Activated CD4-positive, CD25-positive, alpha-beta regulatory T cell treated with anti-CD3 and anti-CD28 coated beads, Interleukin-2, amount 50 U/mL, for 72 hours (primary cell): ENCODE measurements around the gene SHANK3.

Experiments
- DNase-seq: peaks from one replicate; pipeline ENCODE4 v3.0.0; 2021

The SHANK3 gene

GRCh38 chr22:50700387-50701075 lies 27.9 kb downstream of the SHANK3 start:
- no peak for DNase-seq

DNA sequence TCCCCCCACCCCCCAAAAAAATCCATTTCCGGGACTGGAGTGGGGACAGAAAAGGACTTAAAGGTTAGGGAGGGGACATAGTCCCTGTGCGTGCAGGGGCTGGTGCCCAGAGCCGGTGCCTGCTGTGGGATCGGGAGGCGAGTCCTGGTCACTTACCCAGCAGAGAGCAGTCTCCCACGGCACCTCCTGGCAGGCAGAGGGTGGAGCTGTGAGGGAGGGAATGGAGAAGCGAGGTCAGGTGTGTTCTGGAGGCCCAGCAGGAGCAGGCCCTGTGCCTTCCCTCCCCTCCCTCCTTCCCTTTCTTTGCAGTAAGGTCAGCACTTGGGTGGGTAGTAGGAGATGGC lies 28.4 kb downstream of the SHANK3 start:
- DNase-seq, result no peak

DNA sequence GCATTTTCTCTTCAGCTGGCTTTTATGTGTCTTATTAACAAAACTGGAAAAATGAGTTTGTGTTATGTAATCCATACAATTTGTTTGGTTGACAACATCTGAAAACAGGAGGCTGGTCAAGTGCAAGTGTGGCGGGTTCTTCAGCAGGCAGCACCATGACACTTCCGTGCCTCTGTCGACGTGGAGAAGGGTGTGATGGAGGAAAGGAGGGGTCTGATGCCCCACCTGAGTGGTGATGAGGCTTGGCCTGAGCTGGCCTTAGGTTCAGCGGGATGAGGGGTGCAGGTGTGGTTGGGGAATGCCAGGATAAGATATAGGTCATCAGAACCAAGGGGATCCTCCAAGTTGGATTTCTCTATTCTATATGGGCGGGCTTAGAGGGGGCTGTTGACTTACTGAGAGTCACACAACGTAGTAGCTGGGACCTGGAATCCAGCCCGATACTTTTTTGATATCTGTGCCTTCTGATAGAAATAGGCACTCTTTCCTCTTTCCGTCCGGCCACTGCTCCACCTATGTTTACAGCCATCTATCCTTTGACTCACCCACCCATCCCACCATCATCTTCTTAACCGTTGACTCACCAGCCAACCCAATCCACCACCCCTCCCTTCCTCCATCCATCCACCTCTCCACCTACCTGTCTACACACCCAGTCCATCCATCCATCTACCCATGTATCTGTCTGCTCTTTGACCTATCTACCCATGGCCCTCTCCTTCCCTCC lies 29.0 kb downstream of the SHANK3 start:
- DNase-seq, result no peak

DNA sequence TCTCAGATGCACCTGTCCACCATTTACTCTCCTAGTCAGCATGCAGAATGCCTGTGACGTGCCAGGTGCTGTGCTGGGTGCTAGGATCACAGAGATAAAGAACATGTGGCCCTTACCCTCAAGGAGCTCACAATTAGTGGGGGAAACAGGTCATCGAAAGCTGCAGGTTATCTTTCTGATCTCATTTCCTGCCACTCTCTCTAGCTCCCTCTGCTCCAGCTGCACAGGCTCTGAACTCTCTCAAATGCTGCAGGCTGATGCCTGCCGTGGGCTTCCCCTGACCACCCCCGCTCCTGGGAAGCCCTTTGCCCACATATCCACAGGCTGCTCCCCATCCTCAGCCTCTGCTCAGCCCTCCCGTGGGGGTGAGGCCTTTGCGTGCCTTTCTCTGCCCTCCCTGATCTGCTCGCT lies 29.6 kb downstream of the SHANK3 start:
- DNase-seq, result no peak

GRCh38 chr22:50702821-50703725 lies 30.4 kb downstream of the SHANK3 start:
- no peak for DNase-seq

DNA sequence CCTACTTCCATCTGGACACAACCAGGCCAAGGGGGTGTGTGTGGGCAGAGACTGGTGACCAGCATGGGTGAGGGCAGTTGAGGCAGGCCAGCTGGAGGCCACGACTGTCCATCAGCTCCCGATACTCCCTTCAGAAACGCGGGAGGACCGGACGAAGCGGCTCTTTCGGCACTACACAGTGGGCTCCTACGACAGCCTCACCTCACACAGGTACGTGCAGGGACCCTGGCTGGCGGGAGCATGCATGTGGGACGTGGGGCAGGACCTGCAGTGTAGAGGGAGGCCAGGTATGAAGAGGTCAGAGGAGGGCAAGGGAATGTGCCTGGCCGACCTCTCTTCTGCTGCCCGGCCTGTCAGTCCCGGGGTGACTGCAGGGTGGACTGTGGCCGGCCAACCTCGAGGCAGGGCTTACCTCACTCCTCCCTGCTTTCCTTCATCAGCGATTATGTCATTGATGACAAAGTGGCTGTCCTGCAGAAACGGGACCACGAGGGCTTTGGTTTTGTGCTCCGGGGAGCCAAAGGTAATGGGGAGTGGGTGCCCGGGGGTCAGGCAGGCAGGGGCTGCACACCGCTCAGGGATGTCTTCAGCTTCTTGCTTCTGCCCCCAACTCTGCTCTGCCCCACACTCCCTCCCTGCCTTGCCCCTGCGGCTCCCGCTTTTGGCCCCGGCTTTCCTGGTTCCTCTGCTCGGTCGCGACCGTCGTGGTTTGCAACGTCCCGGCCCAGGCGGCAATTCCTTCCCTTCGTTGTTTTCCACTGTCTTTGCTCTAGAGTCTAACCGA lies 31.3 kb downstream of the SHANK3 start:
- no peak for DNase-seq

GRCh38 chr22:50704510-50705218 lies 32.0 kb downstream of the SHANK3 start:
- no peak for DNase-seq

DNA sequence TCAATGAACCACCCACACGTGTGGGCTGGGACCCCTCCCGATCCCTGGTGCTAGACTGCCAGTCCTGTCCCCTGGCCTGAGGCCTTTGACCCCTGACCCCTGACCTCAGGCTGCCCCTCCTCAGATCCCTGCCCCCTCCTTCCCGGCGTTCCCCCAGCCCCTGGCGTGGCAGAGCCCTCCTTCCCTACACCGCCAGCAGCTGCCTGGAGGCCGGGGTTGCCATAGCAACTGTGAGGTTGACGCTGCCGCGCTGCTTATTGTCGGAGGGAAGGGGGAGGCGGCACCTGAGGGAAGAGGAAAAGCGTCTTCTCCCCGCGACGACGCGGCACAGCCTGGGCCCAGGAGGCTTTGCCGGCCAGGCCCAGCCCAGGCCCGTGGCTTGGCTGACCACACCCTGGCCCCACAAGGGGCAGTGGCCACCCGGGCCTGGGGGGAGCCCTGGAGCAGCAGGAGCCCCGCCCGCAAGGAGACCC lies 32.6 kb downstream of the SHANK3 start:
- DNase-seq, result no peak

DNA sequence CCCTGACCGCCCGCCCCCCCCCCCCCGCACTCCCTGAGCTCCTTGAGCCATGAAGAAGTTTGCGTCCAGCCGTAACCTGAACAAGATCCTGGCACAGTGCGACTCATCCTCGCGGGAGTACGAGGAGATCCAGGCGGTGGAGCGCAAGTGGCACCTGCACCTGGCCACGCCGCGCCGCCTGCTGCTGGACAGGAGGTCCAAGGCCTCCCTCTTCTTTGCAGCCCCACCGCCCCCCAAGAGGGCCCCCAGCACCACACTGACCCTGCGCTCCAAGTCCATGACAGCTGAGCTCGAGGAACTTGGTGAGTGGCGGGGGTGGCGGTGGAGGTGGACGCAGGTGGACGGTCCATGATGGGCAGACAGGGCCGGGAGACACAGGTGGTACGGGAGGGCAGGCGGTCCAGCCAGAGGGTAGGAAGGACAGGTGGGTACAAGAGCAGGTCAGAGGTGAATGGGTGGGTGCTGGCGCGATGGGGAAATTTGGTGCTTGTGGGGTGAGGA lies 33.3 kb downstream of the SHANK3 start:
- DNase-seq, result no peak

GRCh38 chr22:50706481-50707125 lies 34.0 kb downstream of the SHANK3 start:
- DNase-seq, result no peak

DNA sequence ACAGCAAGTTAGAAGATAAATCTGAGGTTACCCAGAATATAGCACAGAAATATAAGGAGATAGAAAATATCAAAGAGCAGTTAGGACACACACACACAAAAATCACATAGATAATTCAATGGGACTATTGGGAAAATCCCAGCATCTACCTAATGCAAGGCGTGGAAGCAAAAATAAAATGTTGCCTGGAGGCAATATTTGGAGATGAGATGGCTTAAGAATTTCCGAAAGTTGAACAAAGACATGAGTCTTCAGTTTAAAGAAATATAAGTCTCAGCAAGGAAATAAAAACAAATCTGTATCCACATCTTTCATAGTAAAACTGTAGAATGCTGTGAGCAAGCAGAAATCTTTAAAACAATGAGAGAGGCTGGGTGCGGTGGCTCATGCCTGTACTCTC lies 35.9 kb downstream of the SHANK3 start:
- no peak for DNase-seq

- no peak for DNase-seq
Measured at GRCh38 chr22:50708996-50709395, 36.4 kb downstream of the SHANK3 start.

GRCh38 chr22:50710221-50710620 lies 37.6 kb downstream of the SHANK3 start:
- no peak for DNase-seq

GRCh38 chr22:50710886-50711285 lies 38.3 kb downstream of the SHANK3 start:
- DNase-seq, result no peak

- DNase-seq, result no peak
Measured at GRCh38 chr22:50711446-50712340, 39.1 kb downstream of the SHANK3 start.

DNA sequence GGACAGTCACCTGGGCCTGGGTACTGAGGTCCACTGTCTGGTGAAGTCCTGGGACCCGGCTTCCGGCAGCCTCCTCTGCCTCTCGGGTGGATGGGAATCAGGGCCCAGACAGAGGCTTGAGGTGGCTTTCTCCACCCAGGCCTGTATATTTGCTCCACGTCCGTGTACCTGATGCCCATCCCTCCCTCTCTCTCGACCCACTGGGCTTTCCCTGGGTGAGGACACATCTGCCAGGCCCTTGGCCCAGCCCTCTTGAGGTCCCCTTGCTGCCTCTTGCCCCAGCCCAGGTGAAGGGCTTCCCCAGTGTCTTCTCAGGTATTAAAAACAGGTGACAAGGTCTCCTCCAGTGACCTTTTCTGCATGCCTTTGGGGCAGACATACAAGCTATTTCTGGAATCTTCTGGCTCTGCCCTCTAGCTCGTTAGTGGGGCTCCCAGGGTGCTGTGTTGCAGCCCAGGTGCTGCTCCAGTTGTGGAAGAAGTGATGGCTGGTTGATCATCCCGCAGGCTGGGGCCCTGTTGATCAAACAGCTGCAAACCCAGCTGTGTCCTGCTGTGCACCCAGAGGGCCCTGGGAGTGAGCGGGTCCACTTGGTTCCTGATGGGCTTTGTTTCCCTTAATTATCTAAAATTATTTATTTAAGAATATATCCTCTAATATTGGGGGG lies 39.9 kb downstream of the SHANK3 start:
- no peak for DNase-seq

DNA sequence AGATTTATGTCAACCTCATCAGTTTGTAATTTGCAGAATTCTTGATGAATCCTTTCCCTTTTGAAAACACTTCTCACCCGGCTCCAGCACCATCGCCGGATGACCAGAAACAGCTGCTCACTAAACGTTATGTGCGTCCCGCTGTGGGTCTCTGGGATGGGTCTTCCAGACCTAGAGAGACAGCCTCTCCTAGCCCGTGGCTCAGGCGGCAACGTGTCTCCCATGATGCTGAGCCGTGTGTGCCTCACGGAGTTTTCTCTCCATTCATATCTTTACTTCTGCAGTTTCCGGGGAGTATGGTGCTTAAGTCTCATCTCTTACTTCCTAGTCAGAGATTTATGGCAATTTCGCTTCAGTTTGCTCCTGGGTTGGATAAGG lies 40.4 kb downstream of the SHANK3 start:
- DNase-seq, result no peak

DNA sequence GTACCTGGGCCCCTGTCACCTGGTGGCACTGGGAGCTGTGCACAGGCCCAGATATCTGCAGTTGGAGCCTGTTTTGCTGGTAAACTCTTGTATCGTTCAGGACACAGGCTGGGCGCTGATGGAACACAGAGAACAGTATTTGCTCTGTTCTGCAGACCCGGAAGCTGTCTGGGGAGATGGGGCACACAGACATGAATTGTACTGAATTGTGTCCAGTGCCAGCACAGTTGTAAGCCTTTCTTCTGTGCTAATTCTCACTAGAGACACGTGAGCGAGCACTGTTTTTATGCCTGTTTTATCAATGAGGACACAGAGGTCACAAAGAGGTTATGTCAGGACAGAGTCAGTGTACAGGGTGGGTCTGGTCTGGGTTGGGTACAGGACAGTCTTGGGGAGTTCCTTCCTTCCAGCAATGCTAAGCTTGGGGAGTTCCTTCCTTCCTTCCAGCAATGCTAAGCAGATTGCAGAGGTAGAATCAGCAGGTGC lies 41.0 kb downstream of the SHANK3 start:
- DNase-seq, result no peak

- no peak for DNase-seq
Measured at GRCh38 chr22:50714150-50714549, 41.5 kb downstream of the SHANK3 start.
